Measurements from ENCODE around the gene EXOC4.
A peak's percentile ranks its signal among the peaks of the same experiment; 100 is the strongest.

The EXOC4 gene

DNA sequence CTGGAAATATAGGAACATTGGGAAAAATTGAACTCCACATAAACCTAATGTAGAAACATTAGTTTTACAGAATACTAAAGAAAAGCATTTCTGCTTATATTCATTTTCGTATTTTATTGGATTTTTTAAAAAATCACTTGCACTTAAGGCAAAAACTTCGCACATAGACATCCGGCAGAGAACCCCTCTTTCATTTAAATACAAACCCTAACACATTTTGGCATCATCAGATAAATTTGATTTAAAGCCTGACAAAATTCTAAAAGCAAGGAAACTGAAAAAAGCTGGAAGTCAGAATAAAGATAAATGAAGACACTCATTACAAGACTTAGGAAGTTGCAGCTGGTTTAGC, 396 bp upstream of the EXOC4 start:
- Mint-ChIP-seq H3K27me3 (ENCODE audit: low read depth) (no peaks in the 10 kb centered on the region), H3K36me3 (ENCODE audit: low read depth) (peaks cover 11% of the 10 kb centered on the region), H3K4me3 (peak overlapping the region; percentile 96 to 97 (median 96)), H3K4me1 (peaks cover 29% of the 10 kb centered on the region), H3K27ac (peak overlapping the region; percentile 85 to 97 (median 96)), H3K9me3 (peaks cover 6% of the 10 kb centered on the region)
- TF ChIP-seq, protein P1, sequence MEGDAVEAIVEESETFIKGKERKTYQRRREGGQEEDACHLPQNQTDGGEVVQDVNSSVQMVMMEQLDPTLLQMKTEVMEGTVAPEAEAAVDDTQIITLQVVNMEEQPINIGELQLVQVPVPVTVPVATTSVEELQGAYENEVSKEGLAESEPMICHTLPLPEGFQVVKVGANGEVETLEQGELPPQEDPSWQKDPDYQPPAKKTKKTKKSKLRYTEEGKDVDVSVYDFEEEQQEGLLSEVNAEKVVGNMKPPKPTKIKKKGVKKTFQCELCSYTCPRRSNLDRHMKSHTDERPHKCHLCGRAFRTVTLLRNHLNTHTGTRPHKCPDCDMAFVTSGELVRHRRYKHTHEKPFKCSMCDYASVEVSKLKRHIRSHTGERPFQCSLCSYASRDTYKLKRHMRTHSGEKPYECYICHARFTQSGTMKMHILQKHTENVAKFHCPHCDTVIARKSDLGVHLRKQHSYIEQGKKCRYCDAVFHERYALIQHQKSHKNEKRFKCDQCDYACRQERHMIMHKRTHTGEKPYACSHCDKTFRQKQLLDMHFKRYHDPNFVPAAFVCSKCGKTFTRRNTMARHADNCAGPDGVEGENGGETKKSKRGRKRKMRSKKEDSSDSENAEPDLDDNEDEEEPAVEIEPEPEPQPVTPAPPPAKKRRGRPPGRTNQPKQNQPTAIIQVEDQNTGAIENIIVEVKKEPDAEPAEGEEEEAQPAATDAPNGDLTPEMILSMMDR (IDR thresholded peaks at IDR 0.05; ENCODE audit: unreplicated experiment in 3 of 3), result no peak

DNA sequence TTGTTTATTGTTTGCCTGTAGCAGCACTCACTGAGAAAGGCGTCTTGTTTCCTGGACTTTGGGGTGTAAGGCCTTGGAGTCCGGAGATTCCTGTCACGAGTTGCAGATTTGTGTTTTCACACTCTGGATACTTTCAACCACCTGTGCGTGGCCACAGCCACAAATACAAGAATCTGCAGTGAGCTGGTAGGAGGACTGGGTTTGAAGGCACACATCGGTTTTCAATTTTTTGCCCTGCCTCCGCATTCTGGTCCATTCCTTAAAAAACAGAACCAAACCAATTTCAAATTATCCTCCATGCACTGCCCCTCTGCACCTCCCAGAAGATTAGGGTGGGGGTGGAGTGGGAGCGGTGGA, 619 bp downstream of the EXOC4 start:
- TF ChIP-seq, protein P1 (IDR thresholded peaks at IDR 0.05; ENCODE audit: unreplicated experiment in 3 of 3), result no peak
- peak overlapping the region; percentile 96 to 97 (median 96) for H3K4me3 Mint-ChIP-seq
- peak overlapping the region; percentile 85 to 97 (median 96) for H3K27ac Mint-ChIP-seq
- H3K27me3 Mint-ChIP-seq (ENCODE audit: low read depth), result no peaks in the 10 kb centered on the region
- H3K36me3 Mint-ChIP-seq (ENCODE audit: low read depth), result peaks cover 11% of the 10 kb centered on the region
- peaks cover 29% of the 10 kb centered on the region for H3K4me1 Mint-ChIP-seq
- H3K9me3 Mint-ChIP-seq, result peaks cover 6% of the 10 kb centered on the region

DNA sequence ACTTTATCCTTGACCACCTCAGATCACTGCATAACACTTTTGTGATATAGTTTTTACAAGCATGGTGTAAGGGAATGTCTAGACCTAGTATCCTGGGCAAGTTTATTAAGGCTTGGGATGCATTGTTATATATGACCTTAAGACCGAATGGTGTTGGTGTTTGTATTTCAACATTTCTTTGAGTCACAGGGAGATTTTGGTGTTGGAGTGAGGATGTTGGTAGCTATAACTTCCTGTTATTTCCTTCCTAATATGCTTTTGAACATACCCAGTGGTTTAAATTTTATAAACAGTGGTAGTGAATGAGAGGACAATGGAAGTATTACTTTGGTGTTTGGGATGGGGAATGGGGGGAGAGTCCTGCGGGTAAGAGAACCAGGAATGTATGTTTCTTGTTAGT, 2.6 kb downstream of the EXOC4 start:
- peaks cover 29% of the 10 kb centered on the region for H3K4me1 Mint-ChIP-seq
- peaks cover 11% of the 10 kb centered on the region for H3K36me3 Mint-ChIP-seq (ENCODE audit: low read depth)
- H3K4me3 Mint-ChIP-seq, result peak overlapping the region; percentile 96 to 97 (median 96)
- no peak overlapping the region for H3K27ac Mint-ChIP-seq
- H3K27me3 Mint-ChIP-seq (ENCODE audit: low read depth), result no peaks in the 10 kb centered on the region
- H3K9me3 Mint-ChIP-seq, result no peaks in the 10 kb centered on the region
- TF ChIP-seq, protein P1 (IDR thresholded peaks at IDR 0.05; ENCODE audit: unreplicated experiment in 3 of 3), result no peak

DNA sequence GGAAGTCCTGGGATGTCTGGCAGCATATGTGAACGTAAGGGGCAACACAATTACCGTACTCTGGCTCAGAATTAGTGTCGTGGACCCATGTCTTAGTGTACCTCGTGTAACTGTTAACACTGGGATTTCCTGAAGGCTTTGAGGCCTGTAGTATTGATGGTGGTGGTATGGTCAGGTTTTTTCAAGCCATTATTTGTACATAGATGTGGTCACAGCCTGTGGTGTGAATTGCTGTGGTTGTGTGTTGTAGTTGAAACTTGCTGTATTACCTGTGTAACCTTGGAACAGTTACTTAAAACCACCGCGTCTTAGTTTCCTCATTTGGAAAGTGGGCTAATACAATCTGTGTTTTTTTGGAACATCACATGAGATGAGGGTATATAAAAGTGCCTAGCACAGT, 5.3 kb downstream of the EXOC4 start:
- Mint-ChIP-seq H3K9me3 (no peaks in the 10 kb centered on the region), H3K27me3 (ENCODE audit: low read depth) (no peaks in the 10 kb centered on the region), H3K27ac (no peak overlapping the region), H3K4me3 (no peak overlapping the region), H3K36me3 (ENCODE audit: low read depth) (peaks cover 22% of the 10 kb centered on the region), H3K4me1 (peaks cover 20% of the 10 kb centered on the region)
- TF ChIP-seq, protein P1 (IDR thresholded peaks at IDR 0.05; ENCODE audit: unreplicated experiment in 3 of 3), result no peak

DNA sequence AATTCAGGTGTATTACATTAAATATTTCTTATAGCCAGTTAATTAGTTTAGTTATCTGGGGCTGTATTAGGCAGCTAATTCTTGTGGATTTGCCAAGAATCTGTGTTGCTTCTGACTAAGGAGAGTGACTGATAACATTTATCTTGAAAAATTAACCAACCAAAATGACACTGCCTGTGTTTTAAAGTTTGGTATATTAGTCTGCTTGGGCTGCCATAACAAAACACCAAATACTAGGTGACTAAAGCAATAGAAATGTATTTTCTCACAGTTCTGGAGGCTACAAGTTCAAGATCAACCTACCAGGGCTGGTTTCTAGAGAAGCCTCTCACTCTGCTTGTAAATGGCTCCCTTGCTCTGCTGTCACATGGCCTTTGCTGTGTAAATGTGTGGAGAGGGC, 12.9 kb downstream of the EXOC4 start:
- no peaks in the 10 kb centered on the region for H3K27me3 Mint-ChIP-seq (ENCODE audit: low read depth)
- peaks cover 31% of the 10 kb centered on the region for H3K36me3 Mint-ChIP-seq (ENCODE audit: low read depth)
- H3K9me3 Mint-ChIP-seq, result no peaks in the 10 kb centered on the region
- TF ChIP-seq, protein P1 (IDR thresholded peaks at IDR 0.05; ENCODE audit: unreplicated experiment in 3 of 3), result no peak
- H3K4me1 Mint-ChIP-seq, result peaks cover 12% of the 10 kb centered on the region
- no peak overlapping the region for H3K27ac Mint-ChIP-seq
- no peak overlapping the region for H3K4me3 Mint-ChIP-seq

DNA sequence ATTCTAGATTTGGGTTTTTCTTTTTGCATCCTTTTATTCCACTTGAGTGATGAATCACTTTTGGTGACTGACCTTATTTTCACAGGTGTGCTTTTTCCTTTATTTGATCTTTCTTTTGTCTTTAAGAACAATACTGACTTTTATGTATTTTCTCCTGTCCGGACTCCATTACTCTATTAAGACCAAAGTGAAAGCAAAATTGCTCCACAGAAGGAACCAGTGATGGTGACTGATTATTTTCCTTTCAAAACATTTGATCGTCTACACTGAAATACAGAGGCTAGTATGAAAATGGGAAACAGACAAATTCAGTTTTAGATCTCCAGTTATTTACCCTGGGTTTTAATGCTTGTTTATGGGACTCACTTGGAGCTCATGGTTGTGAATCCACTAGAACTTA, 15.5 kb downstream of the EXOC4 start:
- H3K27me3 Mint-ChIP-seq (ENCODE audit: low read depth), result no peaks in the 10 kb centered on the region
- TF ChIP-seq, protein P1 (IDR thresholded peaks at IDR 0.05; ENCODE audit: unreplicated experiment in 3 of 3), result no peak
- H3K4me3 Mint-ChIP-seq, result no peak overlapping the region
- H3K4me1 Mint-ChIP-seq, result peaks cover 27% of the 10 kb centered on the region
- no peaks in the 10 kb centered on the region for H3K9me3 Mint-ChIP-seq
- H3K36me3 Mint-ChIP-seq (ENCODE audit: low read depth), result peaks cover 19% of the 10 kb centered on the region
- H3K27ac Mint-ChIP-seq, result no peak overlapping the region

All from nephron (organoid).